HuH-7.5 (cell line): ENCODE data around the gene AIPL1.
A peak's percentile ranks its signal among the peaks of the same experiment; 100 is the strongest.

Experiments
- DNase-seq: peaks from one replicate; pipeline ENCODE4 v3.0.0; 2011; ENCODE audit warnings: low spot score

AIPL1 gene

GRCh38 chr17:6413065-6413464, 21.9 kb downstream of the AIPL1 start:
- DNase-seq, result peak; percentile 55

- no peak for DNase-seq
These were observed 26.2 kb downstream of the AIPL1 start for GRCh38 chr17:6408735-6409134.

- DNase-seq, result no peak
These were observed 26.6 kb downstream of the AIPL1 start for GRCh38 chr17:6408276-6408675.

- DNase-seq, result no peak
These were observed 32.7 kb downstream of the AIPL1 start for GRCh38 chr17:6402258-6402657.

- no peak for DNase-seq
These were observed 36.0 kb downstream of the AIPL1 start for GRCh38 chr17:6398955-6399354.

- no peak for DNase-seq
These were observed 40.8 kb downstream of the AIPL1 start for GRCh38 chr17:6394055-6394606.

- DNase-seq, result no peak
These were observed 41.5 kb downstream of the AIPL1 start for GRCh38 chr17:6393351-6393952.

- DNase-seq, result peak; percentile 15
These were observed 42.1 kb downstream of the AIPL1 start for GRCh38 chr17:6392609-6393350.

- DNase-seq, result no peak
These were observed 46.5 kb downstream of the AIPL1 start for GRCh38 chr17:6388416-6388815.

GRCh38 chr17:6387858-6388257, 47.1 kb downstream of the AIPL1 start:
- DNase-seq, result no peak

- DNase-seq, result no peak
These were observed 47.5 kb downstream of the AIPL1 start for GRCh38 chr17:6387442-6387841.

- no peak for DNase-seq
These were observed 48.8 kb downstream of the AIPL1 start for GRCh38 chr17:6386041-6386630.

GRCh38 chr17:6384481-6384880, 50.4 kb downstream of the AIPL1 start:
- DNase-seq, result no peak

GRCh38 chr17:6381526-6382465, 53.1 kb downstream of the AIPL1 start:
- no peak for DNase-seq

- no peak for DNase-seq
These were observed 53.9 kb downstream of the AIPL1 start for GRCh38 chr17:6380915-6381438.

- DNase-seq, result no peak
These were observed 57.0 kb downstream of the AIPL1 start for GRCh38 chr17:6377906-6378305.

- DNase-seq, result no peak
These were observed 58.0 kb downstream of the AIPL1 start for GRCh38 chr17:6376931-6377361.

- DNase-seq, result no peak
These were observed 60.1 kb downstream of the AIPL1 start for GRCh38 chr17:6374761-6375312.

GRCh38 chr17:6374271-6374691, 60.6 kb downstream of the AIPL1 start:
- no peak for DNase-seq
